Forelimb muscle (tissue), 1 donor: Measurements from ENCODE around the gene CEP164. TPM values are rescaled to one million over a fixed set of nuclear protein-coding genes. Genes with fewer than 3 reads are reported as not detected.
"Not testable (repeated sequence)": the region's sequence is repeated elsewhere in the genome, so short reads cannot be mapped to it uniquely, and the experiment has no call there.

Experiments used
- DNase-seq: peaks from one replicate; pipeline ENCODE4 v3.0.0-alpha.2; 2013; ENCODE audit warnings: low read depth
- polyA plus RNA-seq: library from polyadenylated mRNA; unstranded; fragments of 120-200 nt; gene quantifications from one replicate; pipeline ENCODE4 v1.2.1, GENCODE V29; 2013; ENCODE audit not compliant: insufficient read length

CEP164 gene
- polyA plus RNA-seq, 1 donor: 13.7 TPM

DNA sequence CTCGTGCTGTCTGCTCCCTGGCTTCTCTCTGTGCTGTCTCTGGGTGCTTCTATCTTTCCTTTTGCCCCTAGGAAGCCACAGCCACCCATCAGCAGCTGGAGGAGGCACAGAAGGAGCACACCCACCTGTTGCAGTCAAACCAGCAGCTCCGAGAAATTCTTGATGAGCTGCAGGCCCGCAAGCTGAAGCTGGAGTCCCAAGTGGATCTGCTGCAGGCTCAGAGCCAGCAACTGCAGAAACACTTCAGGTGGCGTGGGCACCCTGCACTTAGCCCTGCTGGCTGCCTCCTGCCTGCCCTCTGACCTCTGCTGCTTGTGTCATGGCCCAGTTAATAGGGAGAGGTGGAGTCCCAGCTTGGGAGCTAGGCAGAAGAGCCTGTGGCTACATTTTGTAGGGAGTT, 67.8 kb downstream of the CEP164 start:
- DNase-seq: no peak

- DNase-seq: no peak
Observed at GRCh38 chr11:117396970-117397369, 69.3 kb downstream of the CEP164 start.

- DNase-seq: not testable (repeated sequence)
Observed at GRCh38 chr11:117398618-117399017, 71.0 kb downstream of the CEP164 start.

DNA sequence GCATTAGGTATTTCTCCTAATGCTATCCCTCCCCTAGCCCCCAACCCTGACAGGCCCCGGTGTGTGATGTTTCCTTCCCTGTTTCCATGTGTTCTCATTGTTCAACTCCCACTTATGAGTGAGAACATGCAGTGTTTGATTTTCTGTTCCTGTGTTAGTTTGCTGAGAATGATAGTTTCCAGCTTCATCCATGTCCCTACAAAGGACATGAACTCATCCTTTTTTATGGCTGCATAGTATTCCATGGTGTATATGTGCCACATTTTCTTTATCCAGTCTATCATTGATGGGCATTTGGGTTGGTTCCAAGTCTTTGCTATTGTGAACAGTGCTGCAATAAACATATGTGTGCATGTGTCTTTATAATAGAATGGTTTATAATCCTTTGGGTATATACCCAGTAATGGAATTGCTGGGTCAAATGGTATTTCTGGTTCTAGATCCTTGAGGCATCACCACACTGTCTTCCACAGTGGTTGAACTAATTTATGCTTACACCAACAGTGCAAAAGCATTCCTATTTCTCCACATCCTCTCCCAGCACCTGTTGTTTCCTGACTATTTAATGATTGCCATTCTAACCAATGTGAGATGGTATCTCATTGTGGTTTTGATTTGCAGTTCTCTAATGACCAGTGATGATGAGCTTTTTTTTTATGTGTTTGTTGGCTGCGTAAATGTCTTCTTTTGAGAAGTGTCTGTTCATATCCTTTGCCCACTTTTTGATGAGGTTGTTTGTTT, 71.6 kb downstream of the CEP164 start:
- not testable (repeated sequence) for DNase-seq

- not testable (repeated sequence) for DNase-seq
Observed at GRCh38 chr11:117405898-117406297, 78.2 kb downstream of the CEP164 start.

- DNase-seq: no peak
Observed at GRCh38 chr11:117407016-117407415, 79.4 kb downstream of the CEP164 start.

GRCh38 chr11:117408356-117408755, 80.7 kb downstream of the CEP164 start:
- no peak for DNase-seq

GRCh38 chr11:117409511-117409910, 81.9 kb downstream of the CEP164 start:
- no peak for DNase-seq

- no peak for DNase-seq
Observed at GRCh38 chr11:117410238-117410637, 82.6 kb downstream of the CEP164 start.

- no peak for DNase-seq
Observed at GRCh38 chr11:117410861-117411710, 83.4 kb downstream of the CEP164 start.

GRCh38 chr11:117411736-117412135, 84.1 kb downstream of the CEP164 start:
- DNase-seq: no peak

DNA sequence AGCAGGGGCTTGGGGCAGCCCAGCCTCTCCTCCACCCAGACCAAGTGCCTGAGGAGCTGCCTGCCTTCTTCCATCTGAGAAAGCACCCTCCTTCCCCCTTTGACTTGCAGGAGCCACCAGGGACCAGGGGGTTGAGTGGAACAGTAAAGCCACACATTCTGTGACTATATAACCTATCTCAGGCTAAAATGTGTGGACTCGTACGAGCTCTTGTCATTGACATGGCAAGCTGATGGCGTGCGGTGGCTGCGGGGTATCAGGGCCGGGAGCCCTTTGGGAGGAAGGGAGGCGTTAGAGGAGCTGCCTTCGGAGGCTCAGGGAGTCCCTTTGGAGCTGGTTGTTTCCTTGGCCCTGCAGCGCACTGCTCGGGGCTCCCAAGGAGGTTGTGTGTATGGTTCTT, 84.5 kb downstream of the CEP164 start:
- DNase-seq: no peak

GRCh38 chr11:117412653-117413275, 85.1 kb downstream of the CEP164 start:
- DNase-seq: no peak

DNA sequence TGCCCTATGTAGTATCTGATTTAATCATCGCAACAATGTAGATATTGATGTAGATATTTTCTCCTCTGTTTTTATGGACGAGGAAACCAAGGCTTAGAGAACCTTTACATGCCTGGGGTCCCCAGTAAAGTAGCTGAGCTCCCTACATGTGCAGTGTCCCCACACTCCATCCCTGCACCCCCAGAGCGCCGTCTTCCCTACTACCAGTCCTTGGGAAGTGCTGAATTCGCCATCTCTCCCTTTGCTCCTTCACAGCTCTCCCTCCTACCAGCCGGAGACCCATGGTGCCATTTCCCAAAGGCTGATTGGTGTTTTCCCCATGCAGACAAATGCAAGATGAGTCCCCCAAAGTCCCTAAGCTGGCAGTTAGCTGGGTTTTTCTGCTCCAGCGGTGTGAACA, 86.0 kb downstream of the CEP164 start:
- no peak for DNase-seq

DNA sequence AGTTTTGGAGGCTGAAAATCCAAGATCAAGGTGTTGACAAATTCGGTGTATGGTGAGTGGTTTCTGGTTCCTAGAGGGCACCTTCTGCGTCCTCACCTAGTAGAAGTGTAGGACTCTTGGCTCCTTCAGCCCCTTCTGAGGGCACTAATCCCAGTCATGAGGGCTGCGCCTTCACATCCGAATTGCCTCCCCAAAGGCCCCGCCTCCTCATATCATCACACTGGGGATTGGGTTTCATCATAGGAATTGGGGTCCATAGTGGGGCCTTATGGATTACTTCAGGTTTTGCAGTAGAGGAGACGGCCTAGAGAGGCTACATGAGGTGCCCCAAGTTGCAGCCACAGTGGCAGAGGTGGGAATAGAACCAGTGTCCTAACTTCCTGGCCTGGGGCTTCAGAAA, 87.1 kb downstream of the CEP164 start:
- DNase-seq: no peak

- DNase-seq: no peak
Observed at GRCh38 chr11:117415358-117415896, 87.8 kb downstream of the CEP164 start.

DNA sequence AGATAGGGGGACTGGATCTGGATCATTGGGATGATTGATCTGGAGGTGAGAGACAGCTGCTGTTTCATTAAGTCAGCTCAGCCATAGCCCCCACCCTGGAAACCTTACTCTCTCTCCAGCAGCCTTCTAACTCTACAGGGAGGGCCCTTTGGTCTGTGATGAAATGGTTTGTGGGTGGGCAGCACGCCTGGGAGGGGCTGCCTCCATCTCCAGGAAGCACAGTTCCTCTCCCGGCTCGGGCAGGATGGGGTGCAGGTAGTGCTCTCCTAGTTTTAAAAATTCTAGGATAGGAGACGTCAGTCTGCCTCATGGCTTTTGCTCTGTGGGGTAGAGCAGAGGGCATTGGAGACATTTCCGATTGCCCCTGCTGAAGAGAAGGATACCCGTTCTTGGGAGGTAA, 89.7 kb downstream of the CEP164 start:
- no peak for DNase-seq

DNA sequence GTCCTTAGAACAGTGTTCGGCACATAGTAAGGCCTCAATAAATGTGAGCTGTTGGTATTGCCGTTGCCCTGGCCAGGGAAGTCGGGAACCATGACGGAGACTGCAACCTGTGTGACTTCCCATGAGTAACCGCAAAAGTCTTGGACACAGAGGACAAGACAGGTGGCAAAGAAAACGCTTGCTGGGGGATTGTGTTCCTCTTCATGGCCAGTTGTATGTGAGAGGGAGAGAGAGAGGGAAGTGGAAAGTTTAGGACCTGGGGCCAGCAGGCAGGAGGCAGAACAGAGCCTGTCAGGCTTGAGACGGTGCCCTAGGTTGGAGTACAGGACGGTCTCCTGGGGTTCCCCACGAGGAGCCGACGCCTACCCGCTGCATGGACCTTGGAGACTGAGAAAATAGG, 90.2 kb downstream of the CEP164 start:
- no peak for DNase-seq

DNA sequence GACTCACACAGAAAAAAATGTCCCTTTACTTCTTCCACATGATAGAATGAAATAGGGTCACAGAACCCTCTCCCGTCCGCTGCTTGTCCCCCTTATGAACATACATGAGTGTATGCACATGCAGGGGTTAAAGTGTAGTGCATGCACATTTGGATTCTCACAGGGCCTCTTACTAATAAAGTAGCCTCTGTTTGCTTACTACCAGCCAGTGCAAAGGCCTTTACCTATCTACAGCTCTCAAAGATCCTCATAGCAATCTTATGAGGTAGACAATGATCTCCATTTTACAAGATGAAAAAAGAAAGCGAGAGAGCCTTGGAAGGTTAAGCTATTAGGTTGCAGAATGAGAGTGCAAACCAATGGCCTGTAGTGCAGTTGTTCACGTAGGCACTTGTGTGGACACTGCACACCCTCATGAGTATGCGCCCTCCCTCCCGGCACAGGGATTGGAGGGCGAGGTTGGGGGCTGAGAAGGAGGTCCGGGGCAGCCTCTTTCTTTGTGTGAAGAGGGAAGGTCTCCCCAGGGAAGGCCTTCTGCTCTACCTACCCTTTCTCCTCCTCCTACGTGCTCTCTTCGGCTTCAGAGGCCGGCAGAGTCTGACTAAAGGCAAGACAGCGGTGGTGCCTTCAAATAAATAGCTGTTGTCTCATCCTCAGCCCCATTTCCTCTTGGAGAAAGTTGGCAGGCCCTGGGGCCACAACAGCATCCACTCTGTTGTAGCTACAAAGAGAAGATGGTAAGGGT, 91.3 kb downstream of the CEP164 start:
- no peak for DNase-seq

DNA sequence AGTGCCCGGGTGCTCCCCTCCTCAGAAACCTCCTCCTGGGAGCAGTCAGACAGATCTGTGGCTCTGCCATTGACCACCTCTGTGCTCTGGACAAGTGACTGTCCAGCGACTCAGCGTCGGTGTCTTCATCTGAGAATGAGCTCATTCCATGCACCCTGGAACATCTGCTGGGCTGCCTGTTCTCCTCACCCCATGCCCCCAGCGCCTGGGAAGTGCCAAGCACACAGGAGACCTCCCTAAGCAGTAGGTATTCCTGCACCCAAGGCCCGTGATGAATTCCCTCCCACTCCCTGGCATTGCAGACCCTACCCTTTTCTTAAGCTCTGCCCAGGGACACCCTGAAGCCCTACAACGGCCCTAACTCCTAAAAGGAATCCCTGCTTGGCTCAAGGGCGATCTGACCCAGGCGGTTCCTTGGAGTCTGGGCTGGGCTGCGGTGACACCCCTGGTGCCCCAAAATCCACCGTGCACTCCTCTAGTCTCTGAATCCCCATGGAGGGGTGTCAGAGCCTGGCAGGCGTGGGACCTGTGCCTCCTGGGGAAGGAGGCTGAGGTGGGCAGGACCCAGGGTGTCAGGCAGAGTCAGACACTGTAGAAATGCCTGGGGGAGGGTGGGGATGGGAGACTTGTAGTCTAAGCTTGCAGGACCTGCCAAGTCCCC, 92.0 kb downstream of the CEP164 start:
- DNase-seq: no peak

GRCh38 chr11:117420143-117420485, 92.5 kb downstream of the CEP164 start:
- DNase-seq: no peak
